Right forelimb (tissue), 1 donor: ENCODE data around the gene MCMBP.
"Not testable (repeated sequence)": the region's sequence is repeated elsewhere in the genome, so short reads cannot be mapped to it uniquely, and the experiment has no call there.

Source experiments
- DNase-seq: peaks from one replicate; pipeline ENCODE4 v3.0.0-alpha.2; 2018

The MCMBP gene

GRCh38 chr10:119829429-119829828, 43.2 kb downstream of the MCMBP start:
- no peak for DNase-seq

GRCh38 chr10:119827430-119827829, 45.2 kb downstream of the MCMBP start:
- DNase-seq, result no peak

- no peak for DNase-seq
These were observed 45.9 kb downstream of the MCMBP start for GRCh38 chr10:119826771-119827170.

- no peak for DNase-seq
These were observed 48.3 kb downstream of the MCMBP start for GRCh38 chr10:119824299-119824698.

- DNase-seq, result no peak
These were observed 51.5 kb downstream of the MCMBP start for GRCh38 chr10:119821182-119821581.

GRCh38 chr10:119818889-119819270, 53.8 kb downstream of the MCMBP start:
- no peak for DNase-seq

- peak; percentile 88 for DNase-seq
These were observed 54.4 kb downstream of the MCMBP start for GRCh38 chr10:119817991-119818888.

- DNase-seq, result no peak
These were observed 57.0 kb downstream of the MCMBP start for GRCh38 chr10:119815671-119816070.

GRCh38 chr10:119812684-119813083, 60.0 kb downstream of the MCMBP start:
- no peak for DNase-seq

- no peak for DNase-seq
These were observed 61.5 kb downstream of the MCMBP start for GRCh38 chr10:119811122-119811521.

GRCh38 chr10:119807960-119808697, 64.5 kb downstream of the MCMBP start:
- no peak for DNase-seq

- no peak for DNase-seq
These were observed 66.1 kb downstream of the MCMBP start for GRCh38 chr10:119806334-119807130.

GRCh38 chr10:119805702-119806230, 66.9 kb downstream of the MCMBP start:
- no peak for DNase-seq

GRCh38 chr10:119803264-119803663, 69.4 kb downstream of the MCMBP start:
- DNase-seq, result no peak

GRCh38 chr10:119801998-119802538, 70.6 kb downstream of the MCMBP start:
- DNase-seq, result no peak

- no peak for DNase-seq
These were observed 71.5 kb downstream of the MCMBP start for GRCh38 chr10:119801176-119801575.

- no peak for DNase-seq
These were observed 76.6 kb downstream of the MCMBP start for GRCh38 chr10:119796039-119796438.

GRCh38 chr10:119795101-119795500, 77.5 kb downstream of the MCMBP start:
- not testable (repeated sequence) for DNase-seq

- DNase-seq, result no peak
These were observed 86.4 kb downstream of the MCMBP start for GRCh38 chr10:119786117-119786769.

- DNase-seq, result no peak
These were observed 88.1 kb downstream of the MCMBP start for GRCh38 chr10:119784340-119785067.

- DNase-seq, result no peak
These were observed 89.0 kb downstream of the MCMBP start for GRCh38 chr10:119783665-119784027.
